ENCODE measurements around the gene GRIK1. TPM values are rescaled to one million over a fixed set of nuclear protein-coding genes. Genes with fewer than 3 reads are reported as not detected.

Gene GRIK1
- polyA plus RNA-seq, 1 donor (not counting 4 experiments of a cell fraction or from before 2014, with no cell fraction given), result not detected

- no peak overlapping the region for H3K4me2 ChIP-seq (ENCODE audit: control insufficient read depth, extremely low read depth, insufficient read depth, low read depth, low read length)
- no peaks in the 10 kb centered on the region for H3K27me3 ChIP-seq (ENCODE audit: control insufficient read depth, extremely low read depth, insufficient read depth, low read length)
- dilution Hi-C loops (cut with MboI; ENCODE audit: extremely low pct_ligation_motif_present, low sequenced_read_pairs), result no loop called here
- H3K27ac ChIP-seq (ENCODE audit: control insufficient read depth, insufficient read depth, low read length), result no peak overlapping the region
- no peaks in the 10 kb centered on the region for H4K20me1 ChIP-seq (ENCODE audit: control insufficient read depth, extremely low read depth, insufficient read depth, low read length)
- DNase-seq (ENCODE audit: low read depth, low spot score) (no peak), FAIRE-seq (no peak)
- H3K79me2 ChIP-seq (ENCODE audit: control insufficient read depth, insufficient read depth, low read length), result no peaks in the 10 kb centered on the region
- TF ChIP-seq, protein P1, sequence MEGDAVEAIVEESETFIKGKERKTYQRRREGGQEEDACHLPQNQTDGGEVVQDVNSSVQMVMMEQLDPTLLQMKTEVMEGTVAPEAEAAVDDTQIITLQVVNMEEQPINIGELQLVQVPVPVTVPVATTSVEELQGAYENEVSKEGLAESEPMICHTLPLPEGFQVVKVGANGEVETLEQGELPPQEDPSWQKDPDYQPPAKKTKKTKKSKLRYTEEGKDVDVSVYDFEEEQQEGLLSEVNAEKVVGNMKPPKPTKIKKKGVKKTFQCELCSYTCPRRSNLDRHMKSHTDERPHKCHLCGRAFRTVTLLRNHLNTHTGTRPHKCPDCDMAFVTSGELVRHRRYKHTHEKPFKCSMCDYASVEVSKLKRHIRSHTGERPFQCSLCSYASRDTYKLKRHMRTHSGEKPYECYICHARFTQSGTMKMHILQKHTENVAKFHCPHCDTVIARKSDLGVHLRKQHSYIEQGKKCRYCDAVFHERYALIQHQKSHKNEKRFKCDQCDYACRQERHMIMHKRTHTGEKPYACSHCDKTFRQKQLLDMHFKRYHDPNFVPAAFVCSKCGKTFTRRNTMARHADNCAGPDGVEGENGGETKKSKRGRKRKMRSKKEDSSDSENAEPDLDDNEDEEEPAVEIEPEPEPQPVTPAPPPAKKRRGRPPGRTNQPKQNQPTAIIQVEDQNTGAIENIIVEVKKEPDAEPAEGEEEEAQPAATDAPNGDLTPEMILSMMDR (optimal IDR thresholded peaks at IDR 0.05 in 1 of 3, IDR thresholded peaks at IDR 0.05 in 1 of 3, conservative IDR thresholded peaks at IDR 0.05 in 1 of 3; ENCODE audit: extremely low read depth in 1 of 3, insufficient read depth in 2 of 3, low read length in 3 of 3), result no peak
- no peak for TF ChIP-seq EZH2 (IDR thresholded peaks at IDR 0.05; ENCODE audit: low read length)
- H3K9me1 ChIP-seq (ENCODE audit: control insufficient read depth, extremely low read depth, insufficient read depth, low read length), result no peaks in the 10 kb centered on the region
- no peaks in the 10 kb centered on the region for H3K9me3 ChIP-seq (ENCODE audit: control insufficient read depth, low read depth, low read length)
- H3K4me1 ChIP-seq (ENCODE audit: control insufficient read depth, extremely low read depth, insufficient read depth, low read length), result no peaks in the 10 kb centered on the region
- H3K9ac ChIP-seq (ENCODE audit: control insufficient read depth, extremely low read depth, insufficient read depth, low read length), result no peak overlapping the region
- H2AFZ ChIP-seq (ENCODE audit: control insufficient read depth, low read length), result no peak overlapping the region
- no peaks in the 10 kb centered on the region for H3K36me3 ChIP-seq (ENCODE audit: control insufficient read depth in 2 of 2, extremely low read depth in 1 of 2, insufficient read depth in 2 of 2, low read length in 2 of 2)
- H3K4me3 ChIP-seq (ENCODE audit: control insufficient read depth in 2 of 3, extremely low read depth in 1 of 3, insufficient read depth in 2 of 3, low read depth in 1 of 3, low read length in 3 of 3), result no peak overlapping the region
These were observed 299.7 kb downstream of the GRIK1 start for GRCh38 chr21:29640080-29640508.

GRCh38 chr21:29639366-29640079 is 300.3 kb downstream of the GRIK1 start:
- Histone ChIP-seq H3K4me2 (ENCODE audit: control insufficient read depth, extremely low read depth, insufficient read depth, low read depth, low read length) (no peak overlapping the region), H3K9ac (ENCODE audit: control insufficient read depth, extremely low read depth, insufficient read depth, low read length) (no peak overlapping the region), H3K9me1 (ENCODE audit: control insufficient read depth, extremely low read depth, insufficient read depth, low read length) (no peaks in the 10 kb centered on the region), H3K36me3 (ENCODE audit: control insufficient read depth in 2 of 2, extremely low read depth in 1 of 2, insufficient read depth in 2 of 2, low read length in 2 of 2) (no peaks in the 10 kb centered on the region), H3K79me2 (ENCODE audit: control insufficient read depth, insufficient read depth, low read length) (no peaks in the 10 kb centered on the region), H2AFZ (ENCODE audit: control insufficient read depth, low read length) (no peak overlapping the region), H3K27me3 (ENCODE audit: control insufficient read depth, extremely low read depth, insufficient read depth, low read length) (no peaks in the 10 kb centered on the region), H3K4me1 (ENCODE audit: control insufficient read depth, extremely low read depth, insufficient read depth, low read length) (no peaks in the 10 kb centered on the region), H3K4me3 (ENCODE audit: control insufficient read depth in 2 of 3, extremely low read depth in 1 of 3, insufficient read depth in 2 of 3, low read depth in 1 of 3, low read length in 3 of 3) (no peak overlapping the region), H3K9me3 (ENCODE audit: control insufficient read depth, low read depth, low read length) (no peaks in the 10 kb centered on the region), H4K20me1 (ENCODE audit: control insufficient read depth, extremely low read depth, insufficient read depth, low read length) (no peaks in the 10 kb centered on the region), H3K27ac (ENCODE audit: control insufficient read depth, insufficient read depth, low read length) (no peak overlapping the region)
- FAIRE-seq (no peak), DNase-seq (ENCODE audit: low read depth, low spot score) (no peak)
- TF ChIP-seq, protein P1 (optimal IDR thresholded peaks at IDR 0.05 in 1 of 3, IDR thresholded peaks at IDR 0.05 in 1 of 3, conservative IDR thresholded peaks at IDR 0.05 in 1 of 3; ENCODE audit: extremely low read depth in 1 of 3, insufficient read depth in 2 of 3, low read length in 3 of 3), result no peak
- no peak for TF ChIP-seq EZH2 (IDR thresholded peaks at IDR 0.05; ENCODE audit: low read length)
- dilution Hi-C loops (cut with MboI; ENCODE audit: extremely low pct_ligation_motif_present, low sequenced_read_pairs), result no loop called here

Data from keratinocyte (primary cell).